HCT116 (cell line): Measurements from ENCODE around the gene SERF2. TPM values are rescaled to one million over a fixed set of nuclear protein-coding genes. Genes with fewer than 3 reads are reported as not detected.

Experiments used
- ATAC-seq: fragments of 200-7000 bp; cut with Tn5 transposase; 2 replicates; pipeline ENCODE4 v1.9.1; 2020; ENCODE audit warnings: mild to moderate bottlenecking, moderate library complexity
- BruUV-seq: library from RNA; stranded (reverse); fragments of 400-500 nt; replicated peaks from 2 replicates; lab custom pipeline; 2021; lab: Mats Ljungman, UMichigan
- CTCF ChIA-PET: fragments of 300-600 bp; sonication (Branson Sonifier 250); formaldehyde crosslinking; loops from one replicate; lab custom pipeline; 2021; ENCODE audit warnings: antibody characterized with exemption; lab: Charles Lee
- POLR2A ChIA-PET: fragments of 300-600, 350-600 bp; sonication (Branson Sonifier 250); formaldehyde crosslinking; loops from one replicate; lab custom pipeline; 2021; ENCODE audit warnings: antibody characterized with exemption; lab: Charles Lee
- RAD21 ChIA-PET, 2 experiments: fragments of 300-600 bp; sonication (Branson Sonifier 250); formaldehyde crosslinking; loops; one replicate each; lab custom pipeline; 2023; ENCODE audit warnings: low total read pairs in 2 of 2; ENCODE audit not compliant: uncharacterized antibody in 2 of 2, unreplicated experiment in 2 of 2, low non-redundant PET in 1 of 2; lab: Charles Lee
- DNase-seq: peaks from one replicate; pipeline ENCODE4 v3.0.0-alpha.2; 2010; ENCODE audit warnings: low read depth, low spot score
- H2AFZ ChIP-seq: fragments of 200-600 bp; shearing (Covaris generic), sonication (generic); 2 replicates; pipeline ENCODE4 v1.6.1; 2017; ENCODE audit warnings: low read depth, mixed run types, mixed read lengths, antibody characterized with exemption, low read length; ENCODE audit not compliant: poor library complexity, severe bottlenecking
- H3K27ac ChIP-seq: 2 replicates; pipeline ENCODE4 v1.5.1; 2012; ENCODE audit warnings: low read depth, low read length
- H3K27me3 ChIP-seq: fragments of 200-600 bp; sonication (generic); 2 replicates; pipeline ENCODE4 v1.6.1; 2016; ENCODE audit warnings: mixed run types, low read length, mixed read lengths; ENCODE audit not compliant: insufficient read depth
- H3K36me3 ChIP-seq, 2 experiments: fragments of 200-500 bp in 1 of 2; fragments of 200-600 bp in 1 of 2; sonication (Bioruptor generic) in 1 of 2; sonication (generic) in 1 of 2; 2 replicates each; pipeline versions ENCODE4 v1.5.1 to v1.6.1; 2014 to 2016; ENCODE audit warnings: low read length in 2 of 2, inconsistent platforms in 1 of 2, mixed read lengths in 1 of 2, mixed run types in 1 of 2; ENCODE audit not compliant: insufficient read depth in 2 of 2, control insufficient read depth in 1 of 2
- H3K4me1 ChIP-seq, 2 experiments: fragments of 200-600 bp in 1 of 2; sonication (generic) in 1 of 2; 2 replicates each; pipeline versions ENCODE4 v1.5.1 to v1.6.1; 2012 to 2017; ENCODE audit warnings: low read length in 2 of 2, inconsistent platforms in 1 of 2, mild to moderate bottlenecking in 1 of 2, mixed read lengths in 1 of 2, mixed run types in 1 of 2, moderate library complexity in 1 of 2; ENCODE audit not compliant: insufficient read depth in 2 of 2, control insufficient read depth in 1 of 2
- H3K4me2 ChIP-seq: fragments of 200-600 bp; sonication (generic); 2 replicates; pipeline ENCODE4 v1.6.1; 2017; ENCODE audit warnings: mixed run types, low read length, mixed read lengths
- H3K4me3 ChIP-seq, 2 experiments: fragments of 200-600 bp in 1 of 2; sonication (generic) in 1 of 2; replicated peaks in 1 of 2; 2 replicates each; pipeline ENCODE4 v1.5.1; 2011 to 2016; ENCODE audit warnings: low read length in 2 of 2, control low read depth in 1 of 2, low read depth in 1 of 2, mild to moderate bottlenecking in 1 of 2, mixed read lengths in 1 of 2, mixed run types in 1 of 2
- H3K79me2 ChIP-seq: fragments of 200-600 bp; sonication (generic); 2 replicates; pipeline ENCODE4 v1.6.1; 2017; ENCODE audit warnings: mild to moderate bottlenecking, mixed run types, low read length, moderate library complexity, mixed read lengths; ENCODE audit not compliant: insufficient read depth
- H3K9ac ChIP-seq: fragments of 200-600 bp; sonication (generic); 2 replicates; pipeline ENCODE4 v1.6.1; 2016; ENCODE audit warnings: low read length, mixed read lengths
- H3K9me2 ChIP-seq: fragments of 200-600 bp; sonication (generic), shearing (Covaris generic); 2 replicates; pipeline ENCODE4 v1.6.1; 2017; ENCODE audit warnings: mixed run types, mild to moderate bottlenecking, moderate library complexity; ENCODE audit not compliant: insufficient read depth
- H3K9me3 ChIP-seq, 2 experiments: fragments of 200-500 bp in 1 of 2; fragments of 200-600 bp in 1 of 2; sonication (Bioruptor generic) in 1 of 2; sonication (generic) in 1 of 2; 2 replicates each; pipeline ENCODE4 v1.6.1; 2014 to 2017; ENCODE audit warnings: low read length in 2 of 2, mixed read lengths in 2 of 2, inconsistent platforms in 1 of 2, low read depth in 1 of 2, mild to moderate bottlenecking in 1 of 2, mixed run types in 1 of 2, moderate library complexity in 1 of 2; ENCODE audit not compliant: control insufficient read depth in 1 of 2, insufficient read depth in 1 of 2
- H4K20me1 ChIP-seq: fragments of 200-600 bp; sonication (generic), shearing (Covaris generic); 2 replicates; pipeline ENCODE4 v1.6.1; 2017; ENCODE audit warnings: mixed run types, mild to moderate bottlenecking, moderate library complexity; ENCODE audit not compliant: insufficient read depth
- CBX3 ChIP-seq: IDR thresholded peaks from 2 replicates; pipeline ENCODE4 v1.6.1; 2012; ENCODE audit warnings: low read depth
- CTCF ChIP-seq, 3 experiments: fragments of 200-600 bp in 1 of 3; sonication (generic) in 1 of 3; IDR thresholded peaks in 2 of 3; conservative IDR thresholded peaks in 1 of 3; 2 replicates each; pipeline ENCODE4 v1.5.1; 2012 to 2017; ENCODE audit warnings: low read depth in 2 of 3, low read length in 2 of 3, antibody characterized with exemption in 1 of 3, borderline replicate concordance in 1 of 3, control low read depth in 1 of 3, mild to moderate bottlenecking in 1 of 3, mixed read lengths in 1 of 3, mixed run types in 1 of 3, moderate library complexity in 1 of 3; ENCODE audit not compliant: insufficient read depth in 1 of 3
- EGR1 ChIP-seq: IDR thresholded peaks from 2 replicates; pipeline ENCODE4 v1.6.1; 2012; ENCODE audit warnings: low read depth
- ELF1 ChIP-seq: IDR thresholded peaks from 2 replicates; pipeline ENCODE4 v1.6.1; 2012; ENCODE audit warnings: low read depth, borderline replicate concordance
- EZH2phosphoT487 ChIP-seq: fragments of 200-600 bp; IDR thresholded peaks from 2 replicates; pipeline ENCODE4 v1.6.1; 2018; ENCODE audit warnings: antibody characterized with exemption, borderline replicate concordance
- MAX ChIP-seq: IDR thresholded peaks from 2 replicates; pipeline ENCODE4 v1.6.1; 2012
- RAD21 ChIP-seq: IDR thresholded peaks from 2 replicates; pipeline ENCODE4 v1.6.1; 2012; ENCODE audit warnings: low read depth, mild to moderate bottlenecking
- SP1 ChIP-seq: IDR thresholded peaks from 2 replicates; pipeline ENCODE4 v1.6.1; 2012; ENCODE audit warnings: low read depth
- SRF ChIP-seq: IDR thresholded peaks from 2 replicates; pipeline ENCODE4 v1.6.1; 2012; ENCODE audit warnings: low read depth
- TCF7L2 ChIP-seq: IDR thresholded peaks from 2 replicates; pipeline ENCODE4 v1.7.0; 2011; ENCODE audit warnings: borderline replicate concordance, inconsistent platforms; ENCODE audit not compliant: insufficient read depth, insufficient read length; ENCODE audit errors: extremely low read depth
- intact Hi-C: fragments of 100-400 bp; cut with micrococcal nuclease; formaldehyde crosslinking; loops from 2 replicates; pipeline ENCODE4 v1.10.0; 2022
- total RNA-seq: library from RNA; stranded (reverse); gene quantifications from one replicate; pipeline ENCODE4 v1.2.1, GENCODE V29; 2021; ENCODE audit not compliant: unreplicated experiment

The SERF2 gene
- total RNA-seq, 1 experiment from 2014 or later, result 656 TPM

GRCh38 chr15:43763819-43764446, 28.2 kb upstream of the SERF2 start:
- Histone ChIP-seq H3K4me3 (no peak overlapping the region), H4K20me1 (no peaks in the 10 kb centered on the region), H3K36me3 (peaks cover 45 to 58% of the 10 kb centered on the region in 2 experiments), H2AFZ (no peak overlapping the region), H3K4me1 (no peaks in the 10 kb centered on the region), H3K27ac (no peak overlapping the region), H3K9me3 (no peaks in the 10 kb centered on the region), H3K9ac (no peak overlapping the region), H3K9me2 (no peaks in the 10 kb centered on the region), H3K79me2 (peaks cover 23% of the 10 kb centered on the region), H3K27me3 (no peaks in the 10 kb centered on the region), H3K4me2 (no peak overlapping the region)
- ChIA-PET RAD21 (no interaction called here), POLR2A (no interaction called here), CTCF (no interaction called here)
- ATAC-seq (no peak), DNase-seq (no peak)
- intact Hi-C loops, result no loop called here
- no peak for TF ChIP-seq SRF
- no peak for TF ChIP-seq SP1
- TF ChIP-seq EGR1, result no peak
- BruUV-seq, result no TSS peak

GRCh38 chr15:43769584-43770228, 22.4 kb upstream of the SERF2 start:
- ATAC-seq (peak; percentile 85), DNase-seq (no peak)
- ChIA-PET POLR2A (interaction anchor here (1.5 kb wide), 1 partner anchor 16 kb away, joined by 3 read pairs; no protein-coding TSS in a partner anchor), RAD21 (no interaction called here), CTCF (no interaction called here)
- no peak overlapping the region for H3K4me3 ChIP-seq
- H3K9me3 ChIP-seq, result no peaks in the 10 kb centered on the region
- TF ChIP-seq MAX (no peak), CBX3 (no peak), TCF7L2 (no peak), EZH2phosphoT487 (no peak), CTCF (IDR thresholded peaks at IDR 0.05 in 2 of 3, conservative IDR thresholded peaks at IDR 0.05 in 1 of 3; ENCODE audit: borderline replicate concordance in 1 of 3, insufficient read depth in 1 of 3, low read depth in 2 of 3, low read length in 2 of 3) (peak; percentile 40 to 91 (median 89); a peak in 5 of 6 replicates), ELF1 (no peak), SP1 (no peak; the same call in 1 of the 2 replicates), RAD21 (peak; percentile 55)
- H3K4me2 ChIP-seq, result no peak overlapping the region
- no peaks in the 10 kb centered on the region for H3K27me3 ChIP-seq
- peaks cover 63 to 65% of the 10 kb centered on the region in 2 experiments for H3K36me3 ChIP-seq
- H3K4me1 ChIP-seq, result peaks cover under 1 to 4% of the 10 kb centered on the region in 2 experiments
- no peaks in the 10 kb centered on the region for H3K9me2 ChIP-seq
- BruUV-seq, result no TSS peak
- H4K20me1 ChIP-seq, result peaks cover 11% of the 10 kb centered on the region; the same call in 1 of the 2 replicates
- intact Hi-C loops, result loop anchor here (10.0 kb wide), 1 partner anchor 325 kb away; no protein-coding TSS in a partner anchor
- H3K9ac ChIP-seq, result no peak overlapping the region
- no peak overlapping the region for H3K27ac ChIP-seq
- H2AFZ ChIP-seq, result no peak overlapping the region
- peaks cover 3% of the 10 kb centered on the region; the same call in 1 of the 2 replicates for H3K79me2 ChIP-seq
